EL (cell line): ENCODE results near the gene GRIPAP1.
A peak's percentile ranks its signal among the peaks of the same experiment; 100 is the strongest.
"Not testable (repeated sequence)": the region's sequence is repeated elsewhere in the genome, so short reads cannot be mapped to it uniquely, and the experiment has no call there.

Experiments
- DNase-seq: peaks from one replicate; pipeline ENCODE4 v3.0.0-alpha.2; 2016

Gene GRIPAP1

GRCh38 chrX:48997455-48997854 lies 4.6 kb downstream of the GRIPAP1 start:
- no peak for DNase-seq

GRCh38 chrX:48996969-48997368 lies 5.1 kb downstream of the GRIPAP1 start:
- DNase-seq = no peak

- no peak for DNase-seq
Measured at GRCh38 chrX:48992341-48992740, 9.7 kb downstream of the GRIPAP1 start.

GRCh38 chrX:48989483-48989882 lies 12.6 kb downstream of the GRIPAP1 start:
- no peak for DNase-seq

- no peak for DNase-seq
Measured at GRCh38 chrX:48983896-48984295, 18.2 kb downstream of the GRIPAP1 start.

- no peak for DNase-seq
Measured at GRCh38 chrX:48983081-48983480, 19.0 kb downstream of the GRIPAP1 start.

GRCh38 chrX:48981178-48981577 lies 20.9 kb downstream of the GRIPAP1 start:
- no peak for DNase-seq

GRCh38 chrX:48980341-48980740 lies 21.7 kb downstream of the GRIPAP1 start:
- DNase-seq = not testable (repeated sequence)

- no peak for DNase-seq
Measured at GRCh38 chrX:48978226-48978625, 23.8 kb downstream of the GRIPAP1 start.

GRCh38 chrX:48976086-48976485 lies 26.0 kb downstream of the GRIPAP1 start:
- DNase-seq = no peak

GRCh38 chrX:48975541-48975940 lies 26.5 kb downstream of the GRIPAP1 start:
- no peak for DNase-seq

- no peak for DNase-seq
Measured at GRCh38 chrX:48975041-48975440, 27.0 kb downstream of the GRIPAP1 start.

GRCh38 chrX:48974574-48974973 lies 27.5 kb downstream of the GRIPAP1 start:
- no peak for DNase-seq

- DNase-seq = no peak
Measured at GRCh38 chrX:48974033-48974432, 28.0 kb downstream of the GRIPAP1 start.

GRCh38 chrX:48972220-48973164 lies 29.6 kb downstream of the GRIPAP1 start:
- peak; percentile 63 for DNase-seq

- peak; percentile 75 for DNase-seq
Measured at GRCh38 chrX:48971249-48972219, 30.5 kb downstream of the GRIPAP1 start, which contains the start of gene KCND1. Gene KCND1, minus strand, starts transcription at chrX:48971844. Its CDS starts 1,573 bp downstream, at chrX:48970271.

GRCh38 chrX:48969471-48969870 lies 32.6 kb downstream of the GRIPAP1 start:
- no peak for DNase-seq

GRCh38 chrX:48968377-48968776 lies 33.7 kb downstream of the GRIPAP1 start:
- no peak for DNase-seq

GRCh38 chrX:48966796-48967579 lies 35.1 kb downstream of the GRIPAP1 start:
- DNase-seq = peak; percentile 70

GRCh38 chrX:48965959-48966358 lies 36.1 kb downstream of the GRIPAP1 start:
- no peak for DNase-seq

GRCh38 chrX:48961585-48962091 lies 40.4 kb downstream of the GRIPAP1 start:
- no peak for DNase-seq

GRCh38 chrX:48960291-48960690 lies 41.8 kb downstream of the GRIPAP1 start:
- DNase-seq = no peak
